Activated CD4-positive, alpha-beta T cell treated with anti-CD3 and anti-CD28 coated beads, Interleukin-2, amount 50 U/mL, for 48 hours (primary cell): Measurements from ENCODE around the gene PGAM2.
A peak's percentile ranks its signal among the peaks of the same experiment; 100 is the strongest.

Source experiments
- DNase-seq, 2 experiments: peaks; one replicate each; pipeline ENCODE4 v3.0.0-alpha.2; 2020

The PGAM2 gene

GRCh38 chr7:44082541-44083207, 17.3 kb upstream of the PGAM2 start:
- peak; percentile 98 for DNase-seq

GRCh38 chr7:44081266-44081748, 15.9 kb upstream of the PGAM2 start:
- peak in 1 of 2 experiments; percentile 24 for DNase-seq

DNA sequence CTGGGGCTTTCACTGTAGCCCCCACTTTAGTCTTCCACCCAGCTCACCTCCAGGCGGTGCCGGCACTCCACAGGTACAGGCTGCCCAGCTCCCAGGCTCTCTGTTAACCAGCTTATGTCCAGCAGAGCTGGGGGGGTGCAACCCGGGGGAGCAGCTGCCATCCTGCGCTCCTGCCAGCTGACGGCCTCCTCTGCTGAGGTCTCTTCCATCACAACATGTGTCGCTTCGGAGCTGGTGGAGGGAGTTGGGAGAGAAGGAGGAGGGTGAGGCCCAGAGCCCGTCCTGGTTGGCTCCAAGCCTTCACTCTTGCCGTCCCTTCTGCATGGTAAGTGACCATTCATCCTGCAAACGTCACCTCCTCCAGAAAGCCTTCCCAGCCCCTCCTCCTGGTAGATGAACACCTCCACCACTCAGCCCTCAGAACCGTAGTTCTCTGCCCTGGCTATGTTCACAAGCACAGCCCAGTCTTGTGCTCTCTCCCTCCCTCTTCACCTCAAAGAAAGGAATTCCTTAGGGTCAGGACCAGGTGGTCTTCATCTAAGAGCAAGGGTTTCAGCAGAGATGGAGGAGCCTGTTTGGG, 15.4 kb upstream of the PGAM2 start:
- DNase-seq, result no peak

DNA sequence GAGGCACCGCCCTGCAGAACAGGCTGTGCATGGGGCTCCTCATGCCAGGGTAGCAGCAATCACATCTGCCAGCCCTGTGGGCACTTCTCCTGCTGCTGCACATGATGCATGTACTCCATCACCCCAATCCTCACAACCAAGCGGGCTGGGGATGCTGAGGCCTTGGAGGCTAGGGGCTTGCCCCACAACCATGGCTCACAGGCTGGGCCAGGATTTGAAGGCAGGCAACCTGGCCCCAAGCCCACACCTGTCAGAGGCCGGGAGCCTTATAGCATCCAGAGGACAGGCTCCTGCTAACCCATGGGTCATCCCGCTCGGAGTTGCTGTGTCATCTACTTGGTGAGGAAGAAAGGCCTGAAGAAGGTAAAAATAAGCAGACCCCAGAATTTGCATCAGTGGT, 14.8 kb upstream of the PGAM2 start:
- DNase-seq, result no peak

DNA sequence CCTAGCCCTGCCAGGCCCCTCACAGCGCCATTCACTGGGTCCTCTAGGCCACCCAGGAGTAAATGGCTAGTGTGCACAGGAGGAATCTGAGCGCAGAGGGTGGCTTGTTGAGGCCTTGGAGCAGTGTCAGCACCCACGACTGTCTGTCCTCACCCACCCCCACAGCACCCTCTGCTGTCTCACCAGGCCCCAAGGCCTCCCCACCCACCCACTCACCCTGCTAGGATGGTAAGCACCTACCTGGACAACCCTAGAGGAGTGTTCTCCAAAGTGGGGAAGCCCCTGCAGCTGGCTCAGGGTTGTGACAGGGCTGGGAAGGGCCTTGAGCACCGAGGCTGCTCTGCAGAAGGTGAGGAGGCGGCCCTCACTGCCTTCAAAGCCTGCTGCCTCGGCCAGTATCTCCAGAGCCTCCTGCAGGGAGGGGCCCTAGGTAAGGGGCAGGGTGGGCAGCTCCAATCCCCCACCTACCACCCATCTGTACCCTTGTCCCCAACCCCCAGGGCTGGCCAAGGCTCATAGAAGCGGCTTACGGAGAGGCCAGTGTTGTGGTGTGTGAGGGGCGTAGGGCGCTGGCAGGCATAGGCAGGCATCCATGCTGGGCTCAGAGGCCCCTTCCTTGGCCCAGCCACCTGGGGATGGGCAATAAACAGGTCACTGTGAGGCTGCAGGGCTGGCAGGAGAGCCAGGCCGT, 14.1 kb upstream of the PGAM2 start:
- DNase-seq, result no peak

DNA sequence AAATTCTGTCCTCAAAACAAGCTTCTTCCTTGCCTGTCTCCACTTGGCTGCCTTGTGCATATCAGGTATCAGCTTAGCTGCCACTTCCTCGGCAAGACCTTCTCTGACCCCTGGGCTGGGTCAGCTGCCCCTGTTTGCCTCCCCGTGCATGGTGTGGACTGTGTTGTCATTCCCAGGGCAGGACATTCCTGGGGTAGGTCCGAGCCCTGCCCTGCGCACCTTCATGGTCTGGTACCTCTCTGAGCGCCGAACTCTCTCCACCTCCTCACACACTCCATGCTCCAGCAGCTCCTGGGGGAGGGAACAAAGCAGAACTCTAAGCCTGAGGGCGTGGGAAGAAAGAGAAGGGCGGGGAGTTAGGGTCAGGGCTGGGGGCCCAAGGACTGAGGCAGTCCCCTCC, 13.2 kb upstream of the PGAM2 start:
- no peak for DNase-seq

DNA sequence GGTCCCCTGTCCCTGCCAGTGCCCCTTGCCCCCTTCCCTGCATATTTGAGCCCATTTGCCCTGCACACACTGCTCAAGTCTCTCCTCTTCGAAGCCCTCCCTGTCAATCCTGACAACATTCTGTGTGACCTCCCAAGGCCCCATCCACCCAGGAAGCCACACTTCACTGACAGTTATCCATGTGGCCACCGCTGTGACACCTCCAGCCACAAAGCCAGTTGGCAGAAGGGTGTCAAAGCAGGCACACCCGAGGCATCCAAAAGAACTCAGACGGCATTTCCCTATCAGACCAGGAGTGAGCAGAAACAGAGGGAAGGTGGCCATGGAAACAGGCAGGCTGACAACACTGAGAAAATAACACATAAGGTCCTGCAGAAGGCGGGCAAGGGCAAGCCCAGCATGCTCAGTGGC, 12.3 kb upstream of the PGAM2 start:
- no peak for DNase-seq

GRCh38 chr7:44077061-44077460, 11.7 kb upstream of the PGAM2 start:
- no peak for DNase-seq

DNA sequence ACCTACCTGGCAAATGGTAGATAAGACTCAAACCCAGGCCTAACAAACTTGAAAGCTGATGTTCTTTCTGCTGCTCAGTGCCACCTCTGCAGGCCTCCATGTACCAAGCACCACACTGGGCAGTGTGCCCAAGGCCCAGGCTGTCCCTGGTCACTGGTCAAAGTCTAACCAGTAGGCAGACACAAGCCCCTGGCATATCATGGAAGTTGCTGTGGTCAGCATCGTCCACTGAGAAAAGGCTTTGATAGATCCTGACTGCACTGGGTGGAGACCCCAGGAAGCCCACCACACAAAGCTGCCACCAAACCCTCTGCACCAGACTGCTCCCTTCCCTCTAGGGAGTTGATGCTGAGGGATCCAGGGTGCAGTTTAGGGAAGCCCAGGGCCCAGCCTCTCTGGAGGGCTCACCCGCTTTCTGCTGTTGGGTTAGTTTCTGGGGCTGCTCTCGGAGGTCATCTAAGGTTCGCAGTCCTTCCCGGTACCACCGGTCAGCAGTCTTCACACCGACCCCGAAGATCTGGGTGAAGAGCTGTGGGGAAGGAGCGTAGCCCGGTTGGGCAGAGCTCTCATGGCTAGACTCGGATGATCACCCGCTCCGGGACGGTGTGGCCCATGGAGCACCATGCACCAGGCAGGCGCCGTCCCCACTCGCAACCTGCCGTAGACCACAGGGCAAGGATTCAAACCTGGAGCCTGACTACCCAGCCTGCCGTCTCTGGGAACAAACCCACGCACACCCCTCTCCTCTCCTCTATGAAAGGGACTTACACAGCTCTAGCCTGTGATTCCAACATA, 10.9 kb upstream of the PGAM2 start:
- DNase-seq, result no peak

GRCh38 chr7:44075296-44076075, 10.1 kb upstream of the PGAM2 start:
- DNase-seq, result no peak

DNA sequence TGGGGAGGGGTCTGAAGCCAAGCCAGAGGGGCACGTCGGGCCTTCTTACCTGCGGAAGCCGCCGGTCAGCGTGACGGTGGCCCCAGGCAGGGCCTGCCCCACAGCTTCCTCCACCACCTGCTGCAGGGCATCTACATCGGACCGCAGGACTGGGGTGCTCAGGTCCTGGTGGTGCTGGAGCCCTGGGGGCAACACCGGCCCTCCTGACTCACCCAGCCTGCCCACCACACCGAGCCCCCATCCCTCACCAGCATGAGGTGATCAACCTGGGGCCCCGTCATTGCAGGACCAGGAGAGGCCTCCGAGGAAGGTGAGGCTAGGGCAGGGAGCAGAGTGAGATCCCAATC, 9.0 kb upstream of the PGAM2 start:
- no peak for DNase-seq

- DNase-seq, result no peak
These were observed 8.4 kb upstream of the PGAM2 start for GRCh38 chr7:44073664-44074348.

GRCh38 chr7:44072364-44073231, 7.2 kb upstream of the PGAM2 start:
- DNase-seq, result peak; percentile 40 to 49

DNA sequence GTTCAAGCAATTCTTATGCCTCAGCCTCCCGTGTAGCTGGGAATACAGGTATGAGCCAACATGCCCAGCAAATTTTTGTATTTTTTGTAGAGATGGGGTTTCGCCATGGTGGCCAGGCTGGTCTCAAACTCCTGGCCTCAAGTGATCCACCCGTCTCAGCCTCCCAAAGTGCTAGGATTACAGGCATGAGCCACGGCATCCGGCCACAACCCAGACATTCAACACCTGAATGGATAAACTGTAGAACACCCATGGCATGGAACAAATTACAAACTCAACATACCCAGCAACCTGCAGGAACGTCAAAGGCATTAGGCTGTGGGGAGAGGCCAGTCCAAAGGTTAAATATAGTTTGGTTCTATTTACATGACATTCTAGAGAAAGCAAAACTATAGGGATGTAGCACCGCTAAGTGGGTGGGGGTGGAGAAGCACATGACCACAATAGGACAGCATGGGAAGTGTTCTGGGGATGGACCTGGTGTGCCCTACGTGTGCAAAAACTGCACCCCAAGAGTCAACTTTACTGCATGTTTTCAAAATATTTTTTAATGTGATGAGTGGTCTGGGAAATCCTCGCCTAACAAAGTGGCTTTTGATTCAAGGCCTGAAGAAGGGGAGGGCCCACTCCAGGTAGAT, 6.5 kb upstream of the PGAM2 start:
- no peak for DNase-seq

- no peak for DNase-seq
These were observed 2.7 kb upstream of the PGAM2 start for GRCh38 chr7:44068054-44068453.

GRCh38 chr7:44067064-44067951, 1.9 kb upstream of the PGAM2 start:
- DNase-seq, result no peak

- no peak for DNase-seq
These were observed 1.2 kb upstream of the PGAM2 start for GRCh38 chr7:44066494-44067063.

DNA sequence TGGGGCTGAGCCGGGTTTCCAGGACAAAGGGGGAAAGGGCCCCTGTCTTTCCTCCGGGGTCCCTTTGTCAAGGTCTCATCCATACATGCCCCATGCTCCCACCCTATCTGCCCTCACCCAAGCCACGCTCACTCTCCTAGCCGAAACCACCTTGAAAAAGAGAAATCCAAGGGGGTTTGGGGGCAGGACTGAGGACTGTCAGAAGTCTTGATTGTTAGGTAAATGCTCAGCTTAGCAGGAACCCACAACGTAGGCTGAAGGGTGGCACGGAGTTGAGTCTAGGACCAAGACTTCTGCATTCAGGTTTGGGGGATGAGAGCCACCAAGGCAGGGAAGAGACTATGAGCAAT, 719 bp upstream of the PGAM2 start:
- no peak for DNase-seq

DNA sequence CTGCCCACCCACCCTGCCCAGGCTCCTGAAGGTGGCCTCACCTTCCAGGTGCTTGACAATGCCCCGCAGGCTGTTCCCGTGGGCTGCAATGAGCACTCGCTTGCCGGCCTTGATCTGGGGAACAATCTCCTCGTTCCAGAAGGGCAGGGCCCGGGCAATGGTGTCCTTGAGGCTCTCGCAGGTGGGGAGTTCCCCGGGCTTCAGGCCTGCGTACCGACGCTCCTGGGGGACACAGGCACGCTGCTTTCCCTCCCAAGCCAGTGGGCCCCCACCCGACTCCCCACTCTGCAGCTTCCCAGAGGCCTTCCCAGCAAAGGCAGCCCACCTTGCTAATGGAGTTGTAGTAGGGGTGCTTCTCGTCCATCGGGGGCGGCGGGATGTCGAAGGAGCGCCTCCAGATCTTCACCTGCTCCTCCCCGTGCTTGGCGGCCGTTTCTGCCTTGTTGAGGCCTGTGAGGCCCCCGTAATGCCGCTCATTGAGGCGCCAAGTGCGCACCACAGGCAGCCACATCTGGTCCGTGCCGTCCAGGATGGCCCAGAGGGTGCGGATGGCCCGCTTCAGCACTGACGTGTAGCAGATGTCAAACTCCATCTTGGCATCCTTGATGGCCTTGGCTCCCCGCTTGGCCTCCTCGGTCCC, 456 bp downstream of the PGAM2 start:
- peak; percentile 26 to 41 for DNase-seq
